HT-29 (cell line): Measurements from ENCODE around the gene MAP3K5. TPM values are rescaled to one million over a fixed set of nuclear protein-coding genes. Genes with fewer than 3 reads are reported as not detected.
"Not testable (repeated sequence)": the region's sequence is repeated elsewhere in the genome, so short reads cannot be mapped to it uniquely, and the experiment has no call there.

Experiments used
- DNase-seq: peaks from one replicate; pipeline ENCODE4 v3.0.0-alpha.2; 2015; ENCODE audit warnings: low spot score
- total RNA-seq: library from RNA; depleted of rRNA; stranded (reverse); fragments of >200 nt; shearing (Covaris generic); gene quantifications from 2 replicates; pipeline ENCODE4 v1.2.3, GENCODE V29; 2014

Gene MAP3K5
- total RNA-seq, 1 experiment from 2014 or later: 11.8 TPM

DNA sequence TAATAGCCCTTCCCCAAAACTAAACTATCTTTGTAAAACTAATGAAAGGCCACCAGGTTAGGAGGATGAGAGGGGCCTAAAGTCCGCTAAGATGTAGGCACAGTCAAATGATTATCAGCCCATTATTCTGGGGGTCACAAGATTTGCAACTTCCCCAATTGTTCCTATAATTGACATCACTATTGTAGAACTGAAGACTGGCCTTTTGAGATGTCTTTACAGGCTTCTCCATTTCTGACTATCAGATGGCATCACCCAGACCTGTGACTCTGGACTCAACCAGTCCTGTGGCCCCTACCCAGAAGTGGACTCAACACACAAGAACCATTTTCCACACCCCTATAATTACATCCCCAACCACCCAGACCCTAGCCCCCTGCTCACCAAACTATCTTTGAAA is 180.5 kb downstream of the MAP3K5 start:
- DNase-seq: no peak

DNA sequence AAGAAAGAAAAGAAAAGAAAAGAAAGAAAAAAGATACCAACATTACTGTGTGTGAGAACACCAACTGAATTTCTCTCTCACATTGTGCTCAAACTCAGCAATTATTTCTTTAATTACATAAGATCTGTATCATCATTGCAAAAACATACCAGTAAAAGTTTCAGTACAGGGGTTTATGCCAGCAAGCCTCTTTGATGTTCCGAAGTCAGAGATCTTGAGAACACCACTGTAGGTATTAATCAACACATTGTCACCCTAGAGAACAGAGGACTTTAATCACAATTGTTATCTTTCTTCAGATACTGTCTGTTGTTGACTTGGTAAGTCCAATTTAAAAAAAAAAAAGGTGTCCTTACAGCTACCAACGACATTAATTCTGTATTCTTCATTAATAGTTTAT is 181.1 kb downstream of the MAP3K5 start:
- peak; percentile 71 for DNase-seq

DNA sequence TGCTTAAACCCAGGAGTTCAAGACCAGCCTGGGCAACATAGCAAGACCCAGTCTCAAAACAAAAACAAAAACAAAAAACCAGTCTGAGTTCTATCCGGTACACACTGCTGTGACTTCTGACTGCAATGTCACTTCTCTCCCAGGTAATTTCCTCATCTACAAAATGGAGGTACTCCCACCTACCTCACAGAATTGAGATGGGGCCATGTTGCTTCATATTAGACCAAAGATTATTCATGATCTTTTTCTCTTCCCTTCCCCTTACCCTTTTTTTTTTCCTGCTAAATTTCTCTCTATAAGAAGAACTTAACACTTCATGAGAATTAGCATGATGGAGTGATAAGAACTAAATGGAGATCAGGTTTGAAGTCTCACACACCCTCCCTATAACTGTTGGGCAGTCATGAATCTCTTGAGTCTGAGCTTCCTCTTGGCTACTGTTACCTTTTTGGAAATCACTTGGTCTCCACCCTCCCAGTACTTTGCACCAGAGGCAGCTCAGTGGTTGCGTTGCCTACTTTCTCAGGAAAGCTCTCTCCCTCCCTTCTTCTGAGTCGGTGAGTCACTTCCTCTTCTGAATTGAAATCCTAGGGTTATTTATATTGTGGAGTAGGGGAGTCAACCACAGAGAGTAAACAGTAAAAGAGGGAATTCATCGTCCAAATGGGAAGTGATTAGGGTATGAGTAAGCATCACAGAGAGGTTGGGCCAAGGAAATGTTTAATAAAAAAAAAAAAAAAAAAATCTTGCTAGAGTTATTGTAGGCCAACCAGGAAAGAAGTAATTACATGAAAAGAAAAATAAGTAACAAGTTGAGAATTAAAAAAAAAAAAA is 182.2 kb downstream of the MAP3K5 start:
- peak; percentile 93 for DNase-seq

DNA sequence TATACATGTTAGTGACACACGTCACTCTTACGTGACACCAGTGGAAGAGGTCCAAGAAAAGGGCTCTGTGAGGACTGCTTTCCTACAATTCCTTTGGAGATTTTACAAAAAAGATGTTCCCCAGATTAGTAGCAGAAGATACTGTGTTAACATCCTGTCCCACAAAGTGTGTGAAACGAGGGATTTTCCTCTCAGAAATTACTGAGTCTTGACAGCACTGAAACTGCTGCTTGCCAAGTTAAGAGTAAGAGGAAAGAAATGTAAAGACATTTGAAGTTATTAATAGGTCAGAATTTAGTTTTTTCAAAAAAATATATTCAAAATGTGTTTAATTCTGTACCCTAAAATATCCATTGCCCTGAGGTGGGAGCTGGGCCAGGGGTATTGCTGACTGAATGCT is 183.3 kb downstream of the MAP3K5 start:
- peak; percentile 8 for DNase-seq

DNA sequence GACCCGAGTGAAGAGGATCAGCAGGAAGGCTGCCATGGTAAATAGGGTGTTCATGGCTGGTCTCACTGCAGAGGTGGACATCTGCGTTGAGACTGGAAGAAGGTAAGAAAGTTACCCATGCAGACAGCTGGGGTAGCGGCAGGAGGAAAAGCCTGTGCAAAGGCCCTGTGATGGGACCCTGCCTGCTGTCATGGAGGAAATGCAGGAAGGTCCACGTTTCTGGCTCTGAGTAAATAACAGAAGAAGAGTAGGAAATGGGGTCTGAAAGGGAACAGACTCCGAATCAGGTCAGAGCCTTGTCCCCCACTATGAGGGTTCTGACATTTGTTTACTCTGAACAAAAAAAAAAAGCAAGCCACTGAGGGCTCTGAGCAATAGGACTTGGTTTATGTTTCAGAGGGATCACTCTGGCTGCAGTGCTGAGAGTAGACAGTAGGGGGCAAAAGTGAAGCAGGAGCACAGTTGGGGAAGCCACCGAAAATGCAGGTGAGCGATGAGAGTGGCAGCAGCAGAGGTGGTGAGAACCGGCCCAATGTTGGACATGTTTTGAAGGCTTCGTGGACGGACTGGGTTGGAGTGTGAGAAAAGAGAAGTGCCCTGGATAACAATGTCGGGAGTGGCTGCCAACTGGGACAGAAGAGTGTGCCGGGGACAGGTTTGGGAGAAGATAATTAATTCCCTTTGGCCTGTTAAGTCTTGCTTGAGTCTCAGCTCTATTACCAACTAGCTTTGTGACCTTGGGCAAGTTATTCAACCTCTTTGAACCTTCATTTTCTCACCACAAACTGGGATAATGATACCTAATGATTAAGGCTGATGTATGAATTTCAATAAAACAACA is 184.1 kb downstream of the MAP3K5 start:
- peak; percentile 82 for DNase-seq

DNA sequence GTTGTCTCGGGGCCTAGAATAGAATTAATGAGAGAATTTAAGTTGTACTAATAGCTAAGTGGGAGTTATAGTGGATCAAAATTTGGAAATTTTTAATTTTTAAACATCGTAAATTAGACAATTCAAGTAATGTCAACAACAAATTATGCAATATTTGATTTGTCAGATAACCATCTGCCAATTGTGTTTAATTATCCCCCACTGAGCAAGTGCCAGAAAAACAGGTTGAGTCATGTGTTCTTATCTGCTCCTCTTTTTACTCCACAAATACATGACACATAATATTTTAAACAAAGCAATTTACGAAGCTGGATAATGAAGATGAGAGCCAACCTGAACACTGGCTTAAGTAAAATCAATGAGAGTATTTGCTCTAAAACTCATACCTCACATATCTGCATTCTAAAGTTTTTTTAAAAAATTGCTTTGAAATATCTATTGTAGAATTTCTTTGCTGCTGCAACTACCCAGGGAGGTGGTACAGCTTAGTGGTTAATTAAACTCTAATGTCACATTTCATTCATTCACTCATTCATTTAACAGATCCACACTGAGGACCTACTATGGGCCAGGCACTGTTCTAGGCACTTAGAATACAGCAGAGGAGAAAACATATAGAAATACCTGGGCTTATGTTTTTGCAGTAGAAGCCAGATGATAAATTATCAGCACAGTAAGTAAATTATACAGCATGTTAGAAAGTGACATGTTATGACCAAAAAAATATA is 184.9 kb downstream of the MAP3K5 start:
- DNase-seq: peak; percentile 64

DNA sequence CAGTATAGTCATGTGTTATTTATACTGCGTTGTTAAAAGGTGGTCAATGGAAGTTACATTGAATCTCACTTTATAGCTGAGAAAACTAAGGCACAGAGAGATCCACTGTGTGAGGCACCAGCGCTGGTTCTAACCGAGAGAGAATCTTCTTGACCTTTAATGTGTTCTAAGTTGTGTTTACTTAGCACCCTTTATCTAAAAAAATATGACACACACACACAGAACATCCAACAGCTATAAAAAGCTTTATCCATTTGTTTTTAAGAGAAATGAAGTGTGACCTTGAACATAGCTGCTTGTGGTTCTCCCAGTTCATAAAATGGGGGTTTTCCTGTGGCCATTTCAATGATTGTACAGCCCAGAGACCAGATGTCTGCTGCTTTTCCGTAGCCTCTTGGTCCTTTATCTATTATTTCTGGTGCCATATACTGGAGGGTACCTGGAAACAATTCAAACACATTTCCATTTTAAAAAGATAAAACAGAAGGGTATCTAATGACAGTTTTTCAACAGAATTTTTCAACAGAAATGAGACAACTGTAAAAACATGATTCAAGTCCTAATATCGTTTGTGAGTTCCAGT is 187.3 kb downstream of the MAP3K5 start:
- no peak for DNase-seq

DNA sequence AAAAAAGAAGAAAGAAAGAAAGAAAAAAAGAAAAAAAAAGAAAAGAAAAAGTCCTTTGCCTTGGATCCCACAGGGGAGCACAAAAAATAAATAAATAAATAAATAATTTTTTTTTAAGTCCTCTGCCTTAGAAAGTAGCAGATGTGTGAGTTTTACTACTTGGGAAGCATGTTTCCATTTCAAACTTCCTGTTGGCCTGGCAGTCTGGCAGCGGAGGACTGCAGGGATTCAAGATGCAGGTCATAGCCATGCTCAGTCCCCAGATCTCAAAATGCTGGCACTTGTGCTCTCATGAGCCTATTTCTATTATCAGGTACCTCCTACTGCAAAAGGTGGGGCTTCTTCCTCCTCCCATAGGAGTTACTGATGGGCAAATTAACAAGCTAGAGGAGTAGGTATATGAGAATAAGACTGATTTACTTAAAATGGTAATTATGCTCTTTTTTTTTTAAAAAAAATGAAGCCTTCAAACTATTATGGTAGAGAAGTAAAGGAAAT is 187.9 kb downstream of the MAP3K5 start:
- DNase-seq: no peak

DNA sequence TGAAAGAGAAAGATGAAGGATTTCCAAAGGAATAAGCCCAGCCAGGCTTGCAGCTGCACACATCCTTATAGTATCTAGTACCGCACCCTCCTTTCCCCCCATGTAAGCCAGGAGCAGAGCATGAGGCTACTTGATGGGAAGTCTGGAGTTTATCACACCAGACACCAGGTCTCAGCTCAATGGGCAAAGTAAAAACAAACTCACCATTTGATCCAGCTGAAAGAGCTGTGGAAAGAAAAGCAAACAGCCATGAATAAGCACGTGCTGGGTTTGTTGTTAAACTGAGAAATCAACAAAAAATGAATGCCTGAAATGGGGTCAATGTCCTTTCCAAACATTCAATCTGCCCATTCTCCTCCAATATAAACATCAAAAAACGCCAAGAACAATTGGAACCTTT is 191.5 kb downstream of the MAP3K5 start:
- no peak for DNase-seq

DNA sequence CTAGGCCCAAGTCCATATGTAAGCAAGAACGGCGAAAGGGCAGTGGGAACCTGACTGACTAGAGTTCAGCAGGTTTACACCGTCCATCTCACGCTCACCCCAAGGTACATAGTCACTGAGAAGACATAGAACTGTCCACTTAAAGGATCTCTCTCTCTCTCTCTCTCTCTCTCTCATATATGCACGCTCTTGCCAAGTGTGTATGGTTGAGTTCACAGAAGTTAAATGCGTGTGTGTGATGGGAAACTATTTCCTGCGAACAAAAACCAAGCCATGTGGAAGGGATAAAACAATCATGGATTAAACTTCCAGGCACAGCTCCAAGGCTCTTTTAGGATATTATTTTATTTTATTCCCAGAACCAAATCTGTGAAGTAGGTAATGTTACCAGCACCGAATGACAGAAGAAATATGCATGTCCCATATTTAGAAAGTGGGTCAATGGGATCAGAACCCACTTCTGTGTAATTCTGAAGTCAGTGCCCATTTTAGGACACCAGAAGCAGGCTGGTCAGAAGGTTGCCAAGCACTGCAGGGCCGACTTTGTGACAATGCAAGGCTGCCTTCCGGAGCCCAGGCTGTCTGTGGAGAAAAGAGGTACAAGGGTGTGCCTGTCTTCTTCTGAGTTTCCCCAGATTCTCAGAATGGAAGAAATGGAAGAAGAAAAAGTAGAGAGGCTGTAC is 192.8 kb downstream of the MAP3K5 start:
- no peak for DNase-seq

DNA sequence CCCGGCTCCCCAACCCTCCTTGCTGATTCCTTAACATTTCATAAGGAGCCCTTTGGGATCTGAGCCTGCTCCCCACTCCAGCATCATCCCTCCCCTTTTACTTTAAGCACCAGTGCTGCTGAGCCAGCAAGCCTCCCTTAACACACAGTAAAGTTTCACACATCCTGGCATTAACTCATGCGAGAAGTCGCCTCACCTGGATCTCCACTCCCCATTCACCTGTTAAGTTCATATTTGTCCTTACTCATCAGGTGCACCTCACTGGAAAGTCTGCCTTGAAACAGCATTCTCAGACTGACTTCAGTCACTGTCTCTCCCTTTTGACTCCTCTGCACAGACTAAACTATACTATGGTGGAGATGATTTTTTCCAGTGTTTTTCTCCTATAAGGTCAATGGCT is 194.2 kb downstream of the MAP3K5 start:
- no peak for DNase-seq

DNA sequence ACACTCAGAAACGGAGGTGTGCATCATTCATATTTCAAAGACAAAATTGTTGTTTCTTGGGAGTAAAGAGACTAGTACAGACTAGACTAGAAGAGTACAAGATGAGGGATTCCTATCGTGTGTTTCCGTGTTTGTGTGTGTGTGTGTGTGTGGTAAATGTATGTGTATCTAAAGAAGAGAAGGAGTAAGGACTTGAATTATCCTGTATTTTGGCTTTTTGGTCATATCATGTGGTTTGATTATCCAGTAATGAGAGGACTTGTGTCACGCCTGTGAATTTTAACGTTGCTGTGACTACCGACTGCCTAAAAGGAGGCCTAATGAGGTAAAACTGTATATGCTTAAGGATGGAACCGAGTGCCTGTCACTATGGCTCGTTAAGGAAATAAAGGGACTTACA is 197.6 kb downstream of the MAP3K5 start:
- no peak for DNase-seq

DNA sequence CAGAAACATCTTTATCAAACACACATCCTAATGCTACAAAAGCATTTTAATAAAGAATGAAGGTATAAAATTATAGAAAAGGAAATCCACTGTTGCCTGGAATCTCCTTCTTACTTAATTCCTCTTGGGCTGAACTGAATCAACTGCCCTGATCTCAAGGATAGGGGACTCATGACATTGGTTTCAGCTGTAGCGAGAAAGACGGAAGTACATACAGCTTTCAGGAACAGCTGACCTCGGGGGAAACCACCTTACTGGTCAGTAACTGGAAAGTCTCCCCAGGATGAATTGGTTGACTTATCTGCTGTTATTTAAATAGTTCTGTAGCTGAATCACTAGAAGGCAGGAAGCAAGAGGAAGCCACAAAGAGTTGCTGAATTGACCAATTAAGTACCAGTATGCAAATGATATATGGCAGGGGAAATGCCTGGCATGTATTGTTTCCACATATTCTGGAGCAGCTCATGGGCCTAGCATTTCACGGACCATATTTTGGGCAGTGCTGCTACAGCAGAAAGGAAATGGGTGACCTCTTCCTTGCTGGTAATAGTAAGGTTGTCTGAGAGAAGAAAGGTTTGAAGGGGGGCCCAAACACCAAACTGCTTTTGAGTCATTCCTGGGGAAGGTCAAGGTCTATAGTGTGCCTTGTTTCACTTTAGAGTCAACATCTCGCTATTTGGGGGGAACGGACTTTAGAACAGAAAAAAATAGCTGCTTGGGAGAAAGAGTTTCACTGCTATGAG is 198.4 kb downstream of the MAP3K5 start:
- peak; percentile 67 for DNase-seq

DNA sequence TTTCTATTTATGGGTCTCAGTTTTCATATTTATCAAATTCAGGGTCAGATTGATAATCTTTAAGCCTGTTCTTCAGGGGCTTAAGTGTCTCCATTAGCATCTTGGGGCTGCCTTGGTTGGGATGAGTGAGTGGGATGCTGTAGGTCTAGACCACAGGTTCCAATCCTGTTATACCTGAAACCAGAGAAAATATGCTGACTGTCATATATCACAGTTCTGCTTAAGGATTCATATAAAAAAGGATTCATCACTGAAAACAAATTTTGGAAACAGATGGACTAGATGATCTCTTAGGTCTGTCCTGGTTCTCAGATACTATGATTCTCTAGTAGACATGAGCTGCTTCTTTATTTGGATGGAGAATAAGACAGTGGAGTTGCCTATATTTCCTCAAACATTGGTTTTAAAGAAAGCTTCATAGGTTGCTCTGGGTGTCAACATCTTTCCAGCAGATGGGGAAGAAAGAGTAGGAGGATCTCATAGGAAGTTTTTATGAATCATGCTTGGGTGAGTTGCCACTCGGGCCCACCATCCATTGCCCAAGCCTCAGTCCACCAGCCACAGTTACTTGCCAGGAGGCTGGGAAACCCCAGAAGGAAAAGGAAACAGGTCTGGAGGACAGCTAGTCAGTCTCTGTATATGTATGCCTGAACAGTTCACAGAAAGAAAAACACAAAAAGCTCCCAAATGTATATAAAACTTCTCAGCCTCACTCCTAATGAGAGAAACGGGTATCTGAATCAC is 199.2 kb downstream of the MAP3K5 start:
- no peak for DNase-seq

DNA sequence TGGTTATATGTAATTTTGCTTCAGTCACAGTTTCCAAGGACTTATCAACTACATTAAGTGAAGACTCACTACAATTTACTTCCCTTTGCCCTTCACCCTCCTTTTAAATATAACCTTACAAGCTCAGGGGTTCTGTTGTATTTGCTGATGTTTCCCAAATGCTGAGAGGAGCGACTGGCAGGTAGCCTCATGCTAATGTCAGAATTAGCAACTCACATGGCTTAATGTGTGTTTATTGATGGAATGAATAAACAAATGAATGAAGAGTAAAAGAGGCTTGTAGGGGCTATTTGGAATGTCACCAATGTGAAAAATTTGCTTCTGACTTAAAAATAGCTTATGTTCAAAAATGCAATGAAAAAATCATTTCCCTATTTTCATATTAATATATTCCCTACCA is 200.7 kb downstream of the MAP3K5 start:
- no peak for DNase-seq

DNA sequence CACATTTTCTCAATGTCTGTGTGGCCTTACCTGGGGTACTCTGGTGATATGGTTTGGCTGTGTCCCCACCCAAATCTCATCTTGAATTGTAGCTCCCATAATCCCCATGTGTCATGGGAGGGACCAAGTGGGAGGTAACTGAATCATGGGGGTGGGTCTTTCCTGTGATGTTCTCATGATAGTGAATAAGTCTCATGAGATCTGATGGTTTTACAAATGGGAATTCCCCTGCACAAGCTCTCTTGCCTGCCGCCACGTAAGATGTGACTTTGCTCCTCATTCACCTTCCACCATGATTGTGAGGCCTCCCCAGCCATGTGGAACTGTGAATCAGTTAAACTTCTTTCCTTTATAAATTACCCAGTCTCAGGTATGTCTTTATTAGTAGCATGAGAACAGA is 201.4 kb downstream of the MAP3K5 start:
- not testable (repeated sequence) for DNase-seq

DNA sequence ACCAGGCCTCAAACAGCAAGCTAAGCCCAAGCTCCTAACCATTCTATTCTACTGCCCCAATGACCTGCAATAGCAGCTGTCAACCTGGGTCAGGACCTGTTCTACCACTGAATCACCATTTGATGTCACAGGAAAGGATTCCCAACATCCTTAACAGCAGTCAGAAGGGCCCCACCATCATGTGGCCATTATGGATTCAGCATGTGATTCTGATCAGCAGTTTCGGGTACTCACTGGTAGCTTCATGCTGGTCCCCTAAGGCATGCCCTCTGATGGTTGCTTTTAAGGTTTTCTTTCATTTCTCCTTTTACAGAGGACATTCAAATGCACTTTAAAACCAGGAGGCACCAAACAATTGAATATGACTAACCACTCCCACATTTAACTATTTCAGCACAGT is 204.8 kb downstream of the MAP3K5 start:
- DNase-seq: no peak

DNA sequence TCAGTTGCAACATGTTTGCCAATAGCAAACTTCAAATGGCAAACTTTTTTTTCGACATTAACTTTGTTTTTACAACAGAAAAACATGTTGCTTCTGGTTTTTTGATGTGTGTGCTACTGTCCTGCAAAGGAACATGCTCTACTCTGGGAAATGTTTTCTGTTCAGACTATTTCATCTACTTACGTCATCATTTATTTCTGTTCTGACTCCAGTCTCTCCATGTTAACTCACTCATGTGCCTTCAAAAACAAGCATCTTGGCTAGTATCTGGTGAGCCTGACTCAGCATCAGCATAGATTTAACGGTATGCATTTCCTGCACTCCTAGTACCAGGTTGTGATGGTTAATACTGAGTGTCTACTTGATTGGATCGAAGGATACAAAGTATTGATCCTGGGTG is 206.0 kb downstream of the MAP3K5 start:
- no peak for DNase-seq

DNA sequence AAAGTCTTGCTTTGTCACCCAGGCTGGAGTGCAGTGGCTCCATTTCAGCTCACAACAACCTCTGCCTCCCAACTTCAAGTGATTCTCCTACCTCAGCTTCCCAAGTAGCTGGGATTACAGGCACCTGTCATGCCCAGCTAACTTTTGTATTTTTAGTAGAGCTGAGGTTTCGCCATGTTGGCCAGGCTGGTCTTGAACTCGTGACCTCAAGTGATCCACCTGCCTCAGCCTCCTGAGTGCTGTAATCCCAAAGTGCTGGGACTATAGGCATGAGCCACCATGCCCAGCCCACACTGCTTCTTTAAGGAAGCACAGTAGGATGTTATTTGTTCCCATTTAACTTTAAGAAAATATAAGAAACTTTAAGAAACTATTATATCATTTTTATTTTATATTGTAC is 206.8 kb downstream of the MAP3K5 start:
- not testable (repeated sequence) for DNase-seq

DNA sequence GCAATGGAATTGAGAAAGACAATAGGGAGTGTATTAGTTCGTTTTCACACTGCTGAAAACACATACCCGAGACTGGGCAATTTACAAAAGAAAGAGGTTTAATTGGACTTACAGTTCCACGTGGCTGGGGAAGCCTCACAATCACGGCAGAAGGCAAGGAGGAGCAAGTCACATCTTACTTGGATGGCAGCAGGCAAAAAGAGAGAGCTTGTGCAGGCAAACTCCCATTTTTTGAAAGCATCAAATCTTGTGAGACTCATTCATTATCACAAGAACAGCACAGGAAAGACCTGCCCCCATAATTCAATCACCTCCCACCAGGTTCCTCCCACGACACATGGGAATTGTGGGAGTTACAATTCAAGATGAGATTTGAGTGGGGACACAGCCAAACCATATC is 208.0 kb downstream of the MAP3K5 start:
- DNase-seq: not testable (repeated sequence)
